KMS-11 (cell line): Measurements from ENCODE around the gene PPP1R36.

Experiments used
- H2AFZ ChIP-seq: fragments of 200-600 bp; sonication (generic); 2 replicates; pipeline ENCODE4 v1.6.1; 2016; ENCODE audit warnings: antibody characterized with exemption, mixed run types, low read depth
- H3K27ac ChIP-seq: fragments of 200-600 bp; sonication (generic); 2 replicates; pipeline ENCODE4 v1.6.1; 2016; ENCODE audit warnings: mild to moderate bottlenecking, mixed run types
- H3K27me3 ChIP-seq: fragments of 200-600 bp; sonication (generic); 2 replicates; pipeline ENCODE4 v1.6.1; 2017; ENCODE audit warnings: mild to moderate bottlenecking, low read depth, mixed run types, moderate library complexity; ENCODE audit not compliant: insufficient read depth
- H3K36me3 ChIP-seq: fragments of 200-600 bp; sonication (generic); 2 replicates; pipeline ENCODE4 v1.6.1; 2017; ENCODE audit warnings: mild to moderate bottlenecking, mixed run types; ENCODE audit not compliant: insufficient read depth
- H3K4me1 ChIP-seq: fragments of 200-600 bp; sonication (generic); 2 replicates; pipeline ENCODE4 v1.6.1; 2016; ENCODE audit warnings: mild to moderate bottlenecking, low read depth, mixed run types; ENCODE audit not compliant: poor library complexity, severe bottlenecking
- H3K4me2 ChIP-seq: fragments of 200-600 bp; sonication (generic); 2 replicates; pipeline ENCODE4 v1.7.0; 2016; ENCODE audit warnings: mild to moderate bottlenecking, mixed run types
- H3K4me3 ChIP-seq: fragments of 200-600 bp; sonication (generic); IDR thresholded peaks from 2 replicates; pipeline ENCODE4 v1.6.1; 2017; ENCODE audit warnings: low read depth, low read length, mixed read lengths; ENCODE audit not compliant: insufficient read depth
- H3K79me2 ChIP-seq: fragments of 200-600 bp; sonication (generic); 2 replicates; pipeline ENCODE4 v1.6.1; 2016; ENCODE audit warnings: low read depth, mixed run types; ENCODE audit not compliant: insufficient read depth
- H3K9ac ChIP-seq: fragments of 200-600 bp; sonication (generic); 2 replicates; pipeline ENCODE4 v1.6.1; 2016; ENCODE audit warnings: mild to moderate bottlenecking, mixed run types
- H4K20me1 ChIP-seq: fragments of 200-600 bp; sonication (generic); 2 replicates; pipeline ENCODE4 v1.6.1; 2016; ENCODE audit warnings: mild to moderate bottlenecking, mixed run types; ENCODE audit not compliant: insufficient read depth
- CTCF ChIP-seq: fragments of 200-600 bp; sonication (generic); conservative IDR thresholded peaks from 2 replicates; pipeline ENCODE4 v1.6.1; 2017; ENCODE audit warnings: low read depth, mild to moderate bottlenecking, antibody characterized with exemption, low read length, moderate library complexity, mixed read lengths

PPP1R36 gene

GRCh38 chr14:64531567-64531966, 18.2 kb upstream of the PPP1R36 start:
- no peak overlapping the region for H2AFZ ChIP-seq
- no peak overlapping the region for H3K4me2 ChIP-seq
- H3K4me3 ChIP-seq = no peak overlapping the region
- H3K36me3 ChIP-seq = no peaks in the 10 kb centered on the region
- no peak for TF ChIP-seq CTCF
- H3K9ac ChIP-seq = no peak overlapping the region
- H3K27ac ChIP-seq = no peak overlapping the region
- no peaks in the 10 kb centered on the region for H3K79me2 ChIP-seq
- H4K20me1 ChIP-seq = no peaks in the 10 kb centered on the region
- no peaks in the 10 kb centered on the region for H3K27me3 ChIP-seq
- H3K4me1 ChIP-seq = peaks cover 14% of the 10 kb centered on the region

DNA sequence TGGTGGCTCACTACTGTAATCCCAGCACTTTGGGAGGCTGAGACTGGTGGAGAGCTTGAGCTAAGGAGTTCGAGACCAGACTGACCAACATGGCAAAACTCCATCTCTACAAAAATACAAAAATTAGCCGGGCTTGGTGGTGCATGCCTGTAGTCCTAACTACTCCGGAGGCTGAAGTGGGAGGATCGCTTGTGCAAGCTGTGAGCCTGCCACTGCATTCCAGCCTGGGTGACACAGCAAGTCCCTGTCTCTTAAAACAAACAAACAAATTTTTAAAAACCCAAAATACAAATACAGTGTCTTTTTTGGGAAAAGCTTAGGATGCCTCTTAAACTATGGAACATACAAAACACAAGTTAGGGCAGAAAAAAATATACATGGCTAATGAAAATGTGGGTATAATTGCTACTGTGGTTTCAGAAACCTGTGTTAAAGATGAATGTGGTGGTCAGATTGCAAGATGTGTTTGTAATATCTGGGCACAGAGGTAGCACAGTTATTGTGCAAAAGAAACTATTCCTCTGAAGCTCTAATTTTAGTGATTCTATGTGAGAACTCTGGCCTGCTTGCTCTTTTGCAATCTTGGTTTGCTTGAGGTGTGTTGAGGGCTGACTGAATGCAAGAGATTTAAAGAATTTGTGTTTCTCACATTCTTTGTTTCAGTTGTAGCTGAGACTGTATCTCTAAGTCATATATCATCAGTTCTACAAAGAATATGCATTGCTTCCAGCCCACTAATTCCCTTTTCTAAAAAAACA, 13.1 kb upstream of the PPP1R36 start:
- H2AFZ ChIP-seq = no peak overlapping the region
- H3K9ac ChIP-seq = no peak overlapping the region
- H3K79me2 ChIP-seq = no peaks in the 10 kb centered on the region
- peak overlapping the region; percentile 48 for H3K27ac ChIP-seq
- peak overlapping the region; percentile 29; the same call in 1 of the 2 replicates for H3K4me2 ChIP-seq
- H3K36me3 ChIP-seq = no peaks in the 10 kb centered on the region
- no peak overlapping the region for H3K4me3 ChIP-seq
- H3K27me3 ChIP-seq = no peaks in the 10 kb centered on the region
- peaks cover 30% of the 10 kb centered on the region for H3K4me1 ChIP-seq
- no peak for TF ChIP-seq CTCF
- H4K20me1 ChIP-seq = no peaks in the 10 kb centered on the region

DNA sequence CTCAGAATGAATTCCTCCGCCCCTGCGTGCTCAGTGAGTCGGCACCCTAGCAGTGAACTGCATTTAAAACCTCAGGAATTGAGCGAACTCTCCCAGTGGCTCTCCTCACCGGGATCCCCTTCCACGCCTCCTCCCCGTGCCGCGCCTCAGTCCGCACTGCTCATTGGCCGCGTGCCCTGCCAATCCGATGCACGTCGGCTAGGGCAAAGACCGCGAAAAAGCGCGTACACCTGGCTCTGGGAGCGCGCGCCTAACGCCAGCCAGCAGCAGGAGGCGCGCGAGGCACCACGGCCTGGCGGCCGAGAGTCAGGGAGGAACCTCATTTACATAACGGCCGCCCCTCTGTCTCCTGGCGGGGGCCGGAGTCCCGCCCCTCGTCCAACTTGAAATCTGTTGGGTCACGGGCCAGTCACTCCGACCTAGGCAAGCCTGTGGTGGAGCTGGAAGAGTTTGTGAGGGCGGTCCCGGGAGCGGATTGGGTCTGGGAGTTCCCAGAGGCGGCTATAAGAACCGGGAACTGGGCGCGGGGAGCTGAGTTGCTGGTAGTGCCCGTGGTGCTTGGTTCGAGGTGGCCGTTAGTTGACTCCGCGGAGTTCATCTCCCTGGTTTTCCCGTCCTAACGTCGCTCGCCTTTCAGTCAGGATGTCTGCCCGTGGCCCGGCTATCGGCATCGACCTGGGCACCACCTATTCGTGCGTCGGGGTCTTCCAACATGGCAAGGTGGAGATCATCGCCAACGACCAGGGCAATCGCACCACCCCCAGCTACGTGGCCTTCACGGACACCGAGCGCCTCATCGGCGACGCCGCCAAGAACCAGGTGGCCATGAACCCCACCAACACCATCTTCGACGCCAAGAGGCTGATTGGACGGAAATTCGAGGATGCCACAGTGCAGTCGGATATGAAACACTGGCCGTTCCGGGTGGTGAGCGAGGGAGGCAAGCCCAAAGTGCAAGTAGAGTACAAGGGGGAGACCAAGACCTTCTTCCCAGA, 9.3 kb upstream of the PPP1R36 start, which contains the start of gene HSPA2:
Gene HSPA2, plus strand, starts transcription at position 534 of the 995 bp plus-strand sequence. Its CDS starts 109 bp downstream, at position 643.
- Histone ChIP-seq H3K36me3 (no peaks in the 10 kb centered on the region), H3K27me3 (no peaks in the 10 kb centered on the region), H3K4me2 (peak within 1 kb of the TSS; percentile 51), H3K4me1 (peaks cover 24% of the 10 kb centered on the region), H4K20me1 (no peaks in the 10 kb centered on the region), H3K9ac (peak within 1 kb of the TSS; percentile 62), H2AFZ (peak within 1 kb of the TSS; percentile 88), H3K27ac (peak within 1 kb of the TSS; percentile 63), H3K79me2 (no peaks in the 10 kb centered on the region), H3K4me3 (no peak within 1 kb of the TSS)
- TF ChIP-seq CTCF = 0 out of 2 replicates have a peak, but pooled peaks have one; percentile 46

GRCh38 chr14:64541261-64541971, 8.3 kb upstream of the PPP1R36 start:
- no peak overlapping the region for H3K9ac ChIP-seq
- no peak overlapping the region for H3K27ac ChIP-seq
- H3K27me3 ChIP-seq = no peaks in the 10 kb centered on the region
- H3K36me3 ChIP-seq = no peaks in the 10 kb centered on the region
- H3K4me1 ChIP-seq = peaks cover 18% of the 10 kb centered on the region
- H2AFZ ChIP-seq = no peak overlapping the region
- no peaks in the 10 kb centered on the region for H3K79me2 ChIP-seq
- no peak overlapping the region for H3K4me2 ChIP-seq
- no peaks in the 10 kb centered on the region for H4K20me1 ChIP-seq
- H3K4me3 ChIP-seq = no peak overlapping the region
- no peak for TF ChIP-seq CTCF
